Caco-2 (cell line): ENCODE measurements around the gene SIRT6. TPM values are rescaled to one million over a fixed set of nuclear protein-coding genes. Genes with fewer than 3 reads are reported as not detected.
"Not testable (repeated sequence)": the region's sequence is repeated elsewhere in the genome, so short reads cannot be mapped to it uniquely, and the experiment has no call there.

Source experiments
- BruUV-seq: library from RNA; stranded (reverse); fragments of 400-500 nt; replicated peaks from 2 replicates; lab custom pipeline; 2021; lab: Mats Ljungman, UMichigan
- CTCF ChIA-PET: fragments of 300-600 bp; sonication (Branson Sonifier 250); formaldehyde crosslinking; loops from one replicate; lab custom pipeline; 2022; ENCODE audit warnings: antibody characterized with exemption; lab: Charles Lee
- POLR2A ChIA-PET: fragments of 300-600 bp; sonication (Branson Sonifier 250); formaldehyde crosslinking; loops from one replicate; lab custom pipeline; 2022; ENCODE audit warnings: antibody characterized with exemption; lab: Charles Lee
- DNase-seq, 2 experiments: peaks; one replicate each; pipeline versions ENCODE4 v3.0.0 to v3.0.0-alpha.2; 2020 to 2022
- H3K27me3 ChIP-seq: replicated peaks from 2 replicates; pipeline ENCODE4 v1.6.0; 2011; ENCODE audit warnings: low read length; ENCODE audit not compliant: control insufficient read depth, insufficient read depth
- H3K36me3 ChIP-seq: 2 replicates; pipeline ENCODE4 v1.5.1; 2011; ENCODE audit warnings: low read length; ENCODE audit not compliant: control insufficient read depth, insufficient read depth
- H3K4me1 ChIP-seq: fragments of 250-450 bp; sonication (Bioruptor Pico); 2 replicates; pipeline ENCODE4 v1.5.1; 2020; ENCODE audit warnings: mild to moderate bottlenecking
- H3K4me3 ChIP-seq: 2 replicates; pipeline ENCODE4 v1.5.1; 2011; ENCODE audit warnings: low read depth, mild to moderate bottlenecking, control low read depth, low read length
- H3K9me3 ChIP-seq: fragments of 250-450 bp; sonication (Bioruptor Pico); 2 replicates; pipeline ENCODE4 v1.5.1; 2020; ENCODE audit warnings: mild to moderate bottlenecking, moderate library complexity
- H3K27ac Mint-ChIP-seq: one replicate; pipeline ENCODE4 v1.8.0; 2022; ENCODE audit warnings: mixed read lengths; ENCODE audit not compliant: unreplicated experiment
- H3K27me3 Mint-ChIP-seq: one replicate; pipeline ENCODE4 v1.8.0; 2022; ENCODE audit warnings: mixed read lengths; ENCODE audit not compliant: insufficient read depth, unreplicated experiment
- H3K36me3 Mint-ChIP-seq: one replicate; pipeline ENCODE4 v1.8.0; 2022; ENCODE audit warnings: mild to moderate bottlenecking, mixed read lengths; ENCODE audit not compliant: insufficient read depth, unreplicated experiment
- H3K4me1 Mint-ChIP-seq: one replicate; pipeline ENCODE4 v1.8.0; 2022; ENCODE audit warnings: low read depth, mixed read lengths; ENCODE audit not compliant: unreplicated experiment
- H3K4me3 Mint-ChIP-seq: one replicate; pipeline ENCODE4 v1.8.0; 2022; ENCODE audit warnings: mild to moderate bottlenecking, moderate library complexity, mixed read lengths; ENCODE audit not compliant: unreplicated experiment
- H3K9me3 Mint-ChIP-seq: one replicate; pipeline ENCODE4 v1.8.0; 2022; ENCODE audit warnings: mixed read lengths; ENCODE audit not compliant: unreplicated experiment
- CTCF ChIP-seq, 2 experiments: fragments of 200-600 bp in 1 of 2; IDR thresholded peaks; 1 replicate in 1 of 2; 2 replicates in 1 of 2; pipeline versions ENCODE4 v1.5.1 to v1.8.0; 2011 to 2022; ENCODE audit warnings: antibody characterized with exemption in 1 of 2, control low read depth in 1 of 2, inconsistent platforms in 1 of 2, low read depth in 1 of 2, low read length in 1 of 2, mild to moderate bottlenecking in 1 of 2, moderate library complexity in 1 of 2; ENCODE audit not compliant: insufficient read depth in 1 of 2, severe bottlenecking in 1 of 2, unreplicated experiment in 1 of 2
- intact Hi-C: fragments of 100-400 bp; cut with micrococcal nuclease; formaldehyde crosslinking; loops from one replicate; pipeline ENCODE4 v1.10.0; 2022; ENCODE audit not compliant: unreplicated experiment
- total RNA-seq: library from RNA; stranded (reverse); gene quantifications from 2 replicates; pipeline ENCODE4 v1.2.3, GENCODE V29; 2022

SIRT6 gene
- total RNA-seq, 1 experiment from 2014 or later: 18.2 TPM

GRCh38 chr19:4194353-4194752 is 12.0 kb upstream of the SIRT6 start:
- Histone ChIP-seq H3K9me3 (no peaks in the 10 kb centered on the region), H3K27me3 (peaks cover 2% of the 10 kb centered on the region; the same call in 1 of the 2 replicates), H3K4me1 (no peaks in the 10 kb centered on the region), H3K36me3 (no peaks in the 10 kb centered on the region), H3K4me3 (no peak overlapping the region)
- POLR2A ChIA-PET: no interaction called here
- peaks cover 11% of the 10 kb centered on the region for H3K4me1 Mint-ChIP-seq
- H3K4me3 Mint-ChIP-seq: no peak overlapping the region
- H3K27ac Mint-ChIP-seq: no peak overlapping the region
- no TSS peak for BruUV-seq
- peaks cover 13% of the 10 kb centered on the region for H3K9me3 Mint-ChIP-seq
- no peak for DNase-seq
- CTCF ChIA-PET: interaction anchor here (1.0 kb wide), 1 partner anchor 889 kb away, joined by 3 read pairs; no protein-coding TSS in a partner anchor
- intact Hi-C loops: no loop called here
- no peak for TF ChIP-seq CTCF (IDR thresholded peaks at IDR 0.05; ENCODE audit: insufficient read depth in 1 of 2, low read depth in 1 of 2, low read length in 1 of 2, severe bottlenecking in 1 of 2, unreplicated experiment in 1 of 2)
- peaks cover 12% of the 10 kb centered on the region for H3K36me3 Mint-ChIP-seq
- peaks cover 20% of the 10 kb centered on the region for H3K27me3 Mint-ChIP-seq

GRCh38 chr19:4192537-4192936 is 10.2 kb upstream of the SIRT6 start:
- BruUV-seq, H3K9me3 Mint-ChIP-seq, CTCF ChIA-PET, H3K9me3 ChIP-seq, H3K27me3 ChIP-seq, DNase-seq, H3K36me3 ChIP-seq, H3K27ac Mint-ChIP-seq, H3K4me1 ChIP-seq, H3K4me1 Mint-ChIP-seq, H3K4me3 ChIP-seq, H3K36me3 Mint-ChIP-seq, H3K4me3 Mint-ChIP-seq, intact Hi-C loops: not testable (repeated sequence)
- H3K27me3 Mint-ChIP-seq: peaks cover 10% of the 10 kb centered on the region
- POLR2A ChIA-PET: interaction anchor here (0.5 kb wide), 1 partner anchor 224 kb away, joined by 3 read pairs; no protein-coding TSS in a partner anchor

- Histone ChIP-seq H3K9me3 (no peaks in the 10 kb centered on the region), H3K36me3 (no peaks in the 10 kb centered on the region), H3K27me3 (no peaks in the 10 kb centered on the region), H3K4me3 (no peak overlapping the region), H3K4me1 (no peaks in the 10 kb centered on the region)
- Mint-ChIP-seq H3K9me3 (no peaks in the 10 kb centered on the region), H3K4me3 (no peak overlapping the region), H3K27me3 (peaks cover 3% of the 10 kb centered on the region), H3K36me3 (no peaks in the 10 kb centered on the region), H3K27ac (no peak overlapping the region), H3K4me1 (no peaks in the 10 kb centered on the region)
- POLR2A ChIA-PET: no interaction called here
- intact Hi-C loops: no loop called here
- CTCF ChIA-PET: interaction anchor here (0.6 kb wide), 1 partner anchor 144 kb away, joined by 3 read pairs; no protein-coding TSS in a partner anchor
- TF ChIP-seq CTCF (IDR thresholded peaks at IDR 0.05; ENCODE audit: insufficient read depth in 1 of 2, low read depth in 1 of 2, low read length in 1 of 2, severe bottlenecking in 1 of 2, unreplicated experiment in 1 of 2): no peak
- no TSS peak for BruUV-seq
- no peak for DNase-seq
These were observed 7.3 kb upstream of the SIRT6 start for GRCh38 chr19:4189641-4190040.
